GM18511 (cell line): Measurements from ENCODE around the gene IL11.
"Not testable (repeated sequence)": the region's sequence is repeated elsewhere in the genome, so short reads cannot be mapped to it uniquely, and the experiment has no call there.

Source experiments
- ATAC-seq: cut with Tn5 transposase; IDR thresholded peaks from one replicate; pipeline ENCODE4 v1.9.1; 2021; ENCODE audit warnings: mild to moderate bottlenecking, moderate library complexity; ENCODE audit not compliant: unreplicated experiment

Gene IL11

DNA sequence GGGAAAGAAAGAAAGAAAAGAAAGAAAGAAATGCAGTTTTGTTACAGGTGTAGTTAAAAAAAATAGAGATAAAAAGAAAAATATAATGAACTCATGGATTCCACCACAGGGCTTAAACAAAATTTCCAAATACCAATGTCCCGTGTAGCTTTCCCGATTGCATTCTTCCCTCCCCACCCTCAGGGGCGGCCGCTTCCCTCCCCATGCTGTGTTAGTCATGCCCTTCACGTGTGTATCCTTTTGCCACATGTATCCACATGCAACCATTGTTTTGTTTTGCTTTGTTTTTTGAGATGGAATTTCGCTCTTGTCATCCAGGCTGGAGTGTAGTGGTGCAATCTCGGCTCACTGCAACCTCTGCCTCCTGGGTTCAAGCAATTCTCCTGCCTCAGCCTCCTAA lies 34.2 kb downstream of the IL11 start:
- ATAC-seq = no peak

DNA sequence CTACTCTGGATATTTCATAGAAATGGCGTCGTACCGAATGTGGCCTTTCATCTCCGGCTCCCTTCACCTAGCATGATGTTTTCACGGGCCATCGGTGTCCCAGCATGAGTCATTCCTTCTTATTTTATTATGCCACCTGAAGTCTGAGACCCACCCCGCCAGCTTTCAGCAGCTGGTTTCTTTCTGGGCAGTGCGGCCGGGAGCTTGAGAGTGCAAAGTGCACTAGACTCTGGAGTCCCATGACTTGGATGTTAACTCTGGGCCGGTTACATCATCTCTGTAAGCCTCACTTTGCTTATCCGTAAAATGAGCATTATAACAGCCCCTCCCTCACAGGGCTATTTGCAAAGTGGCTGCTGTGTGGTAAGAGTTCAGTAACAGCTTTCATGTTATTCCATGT lies 36.4 kb downstream of the IL11 start:
- ATAC-seq = no peak

DNA sequence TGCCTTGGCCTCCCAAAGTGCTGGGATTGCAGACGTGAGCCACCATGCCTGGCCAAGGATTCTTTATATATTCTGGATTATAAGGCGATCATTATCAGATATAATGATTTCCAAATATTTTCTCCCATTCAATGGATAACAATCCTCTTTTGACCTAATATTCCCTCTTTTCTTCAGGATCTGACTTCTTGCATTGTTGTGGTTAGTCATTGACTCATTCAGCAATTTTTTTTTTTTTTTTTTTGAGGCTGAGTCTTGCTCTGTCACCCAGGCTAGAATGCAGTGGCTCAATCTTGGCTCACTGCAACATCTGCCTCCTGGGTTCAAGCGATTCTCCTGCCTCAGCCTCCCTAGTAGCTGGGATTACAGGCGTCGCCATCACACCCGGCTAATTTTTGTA lies 40.5 kb downstream of the IL11 start:
- not testable (repeated sequence) for ATAC-seq

DNA sequence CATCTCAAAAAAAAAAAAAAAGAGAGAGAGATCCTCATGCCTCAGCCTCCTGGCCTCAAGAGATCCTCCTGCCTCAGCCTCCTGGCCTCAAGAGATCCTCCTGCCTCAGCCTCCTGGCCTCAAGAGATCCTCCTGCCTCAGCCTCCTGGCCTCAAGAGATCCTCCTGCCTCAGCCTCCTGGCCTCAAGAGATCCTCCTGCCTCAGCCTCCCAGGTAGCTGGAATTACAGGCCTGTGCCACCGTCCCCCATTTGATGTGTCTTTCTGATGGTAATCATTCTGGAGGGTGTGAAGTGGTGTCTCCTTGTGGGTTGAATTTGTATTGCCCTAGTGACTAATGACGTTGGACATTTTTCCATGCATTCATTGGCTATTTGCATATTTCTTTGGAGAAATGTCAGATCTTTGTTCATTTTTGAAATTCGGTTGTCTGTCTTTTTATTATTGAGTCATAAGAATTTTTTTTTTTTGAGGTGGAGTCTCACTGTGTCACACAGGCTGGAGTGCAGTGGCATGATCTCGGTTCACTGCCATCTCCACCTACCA lies 41.4 kb downstream of the IL11 start:
- not testable (repeated sequence) for ATAC-seq

DNA sequence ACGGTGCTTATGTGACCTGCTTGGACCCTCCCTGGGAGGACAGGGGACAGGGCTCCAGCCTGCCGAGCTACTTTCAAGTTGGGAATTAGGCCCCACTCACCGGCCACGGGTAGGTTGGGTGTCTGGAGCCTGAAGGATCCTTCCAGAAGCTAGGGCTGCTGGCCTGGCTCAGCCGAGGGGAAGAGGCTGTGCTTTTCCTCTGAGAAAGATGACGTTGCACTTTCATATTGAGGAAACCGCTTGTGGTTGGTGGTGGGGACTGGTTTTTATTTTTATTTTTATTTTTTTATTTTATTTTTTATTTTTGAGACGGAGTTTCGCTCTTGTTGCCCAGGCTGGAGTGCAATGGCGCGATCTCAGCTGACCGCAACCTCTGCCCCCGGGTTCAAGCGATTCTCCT lies 45.1 kb downstream of the IL11 start, which contains the start of gene TMEM150B:
Gene TMEM150B (minus strand): TSS at position 170 of the 400 bp plus-strand sequence. CDS start 4,305 bp downstream, outside the sequence.
- ATAC-seq = no peak

DNA sequence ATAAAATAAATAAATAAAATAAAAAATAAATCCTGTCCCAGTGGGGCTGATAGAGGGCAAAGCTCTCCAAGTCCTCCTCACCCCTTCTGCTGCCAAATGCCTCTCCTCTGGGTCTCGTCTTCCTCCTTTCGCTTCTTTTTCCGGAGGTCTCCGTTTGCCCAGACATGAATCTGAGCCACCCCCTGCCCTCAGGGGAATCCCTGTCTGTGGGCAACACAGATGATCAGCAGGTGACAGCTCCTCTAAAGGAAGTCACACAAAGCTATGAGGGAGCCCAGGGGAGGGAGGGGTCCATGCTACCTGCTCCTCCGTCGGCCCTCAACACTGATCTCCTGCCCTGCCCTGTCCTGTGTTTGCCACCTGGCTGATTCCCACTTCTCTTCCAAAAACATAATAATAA lies 45.6 kb downstream of the IL11 start:
- ATAC-seq = no peak

DNA sequence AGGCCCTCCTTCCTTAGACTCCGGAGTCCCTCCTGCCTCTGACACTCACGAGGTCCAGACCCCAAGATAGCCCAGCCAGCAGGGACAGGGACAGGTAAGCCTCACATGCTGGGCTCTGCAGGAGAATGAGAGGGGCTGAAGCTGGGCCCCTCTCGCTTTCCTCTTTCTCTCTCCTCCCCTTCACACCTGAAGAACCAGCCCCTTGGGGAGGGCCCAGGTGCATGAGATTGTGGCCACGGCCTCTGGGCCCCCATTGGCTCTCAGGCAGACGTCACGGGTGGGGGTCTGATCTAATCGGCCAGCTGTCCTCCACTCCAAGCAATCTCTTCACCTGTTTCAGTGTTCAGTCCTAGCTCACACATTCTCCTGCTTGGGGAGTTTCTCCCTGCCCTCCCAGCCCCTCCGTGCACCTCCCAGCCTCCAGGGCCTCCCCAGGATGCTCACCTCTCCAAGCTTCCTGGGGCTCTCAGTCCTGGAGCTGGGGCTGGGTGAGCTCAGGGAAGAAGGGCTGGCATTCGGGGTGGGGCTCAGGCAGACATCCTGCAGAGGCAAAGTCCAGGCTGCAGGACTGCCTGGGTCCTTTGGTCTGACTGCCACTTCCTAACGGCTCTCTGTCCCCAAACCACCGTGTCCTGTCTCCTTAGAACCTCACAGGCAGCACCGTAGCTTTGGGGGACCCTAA lies 47.9 kb downstream of the IL11 start:
- no peak for ATAC-seq

DNA sequence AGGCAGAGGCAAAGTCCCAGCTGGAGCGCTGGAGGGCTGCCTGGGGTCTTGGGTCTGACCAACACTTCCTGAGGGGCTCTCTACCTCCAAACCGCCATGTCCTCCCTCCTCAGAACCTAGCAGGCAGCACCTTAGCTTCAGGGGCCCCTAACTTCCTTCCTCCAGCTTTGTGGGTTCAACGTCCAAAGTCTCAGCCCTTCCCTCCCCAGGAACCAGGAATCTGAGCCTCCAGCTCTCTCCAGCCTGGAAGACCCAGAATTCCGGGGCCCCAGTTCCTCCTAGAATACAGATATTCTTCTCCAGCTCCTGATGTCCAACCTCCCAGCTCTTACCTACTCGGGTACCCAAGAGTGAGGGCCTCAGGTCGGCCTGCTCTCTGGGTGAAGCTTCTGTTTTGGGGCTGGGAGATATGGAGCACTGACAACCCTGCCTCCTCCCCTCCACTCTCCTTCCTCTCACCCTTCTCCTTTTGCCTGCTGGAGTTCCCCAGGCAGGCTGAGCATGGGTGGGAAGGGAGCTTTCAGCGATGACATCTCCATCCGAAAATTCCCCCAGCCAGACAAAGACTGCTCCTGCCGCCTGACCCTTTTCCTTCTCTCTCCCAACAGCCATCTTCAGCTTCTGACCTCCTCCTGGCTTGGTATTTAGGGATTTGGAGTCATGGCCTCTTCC lies 48.7 kb downstream of the IL11 start:
- no peak for ATAC-seq

DNA sequence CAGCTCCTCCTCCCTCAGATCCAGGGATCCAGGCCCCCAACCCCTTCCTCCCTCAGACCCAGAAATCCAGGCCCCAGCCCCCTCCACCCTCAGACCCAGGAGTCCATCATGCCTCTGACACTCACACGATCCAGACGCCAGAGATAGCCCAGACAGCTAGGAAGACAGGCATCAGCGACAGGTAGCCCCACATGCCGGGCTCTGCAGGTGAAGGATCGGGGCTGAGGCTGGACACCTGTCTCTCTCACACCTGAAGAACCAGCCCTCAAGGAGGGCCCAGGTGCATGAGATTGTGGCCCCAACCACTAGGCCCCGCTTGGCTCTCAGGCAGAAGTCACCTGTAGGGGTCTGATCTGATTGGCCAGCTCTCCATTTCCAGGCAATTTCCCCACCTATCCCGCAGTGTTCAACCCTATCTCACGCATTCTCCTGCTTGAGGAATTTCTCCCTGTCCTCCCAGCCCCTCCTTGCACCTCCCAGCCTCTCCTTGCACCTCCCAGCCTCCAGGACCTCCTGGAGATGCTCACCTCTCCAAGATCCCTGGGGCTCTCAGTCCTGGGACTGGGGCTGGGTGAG lies 49.3 kb downstream of the IL11 start:
- ATAC-seq = no peak

DNA sequence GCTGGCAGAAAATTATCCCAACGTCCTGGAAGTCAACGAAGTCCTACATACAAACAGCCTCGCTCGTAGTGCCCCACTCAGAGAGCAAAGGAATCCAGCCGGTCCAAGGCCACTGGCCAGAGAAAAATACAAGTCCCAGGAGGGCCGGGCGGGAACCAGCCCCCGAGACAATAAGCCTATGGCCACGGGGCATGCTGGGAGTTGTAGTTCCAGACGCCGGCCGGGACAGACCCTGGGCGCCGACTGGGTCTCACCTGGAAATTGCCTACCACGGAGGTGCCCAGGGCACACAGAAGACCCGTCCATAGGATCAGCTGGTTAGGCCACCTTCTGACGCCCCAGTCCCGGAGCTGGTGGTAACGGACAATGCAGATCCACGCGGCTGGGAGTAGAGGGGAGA lies 50.5 kb downstream of the IL11 start:
- no peak for ATAC-seq

DNA sequence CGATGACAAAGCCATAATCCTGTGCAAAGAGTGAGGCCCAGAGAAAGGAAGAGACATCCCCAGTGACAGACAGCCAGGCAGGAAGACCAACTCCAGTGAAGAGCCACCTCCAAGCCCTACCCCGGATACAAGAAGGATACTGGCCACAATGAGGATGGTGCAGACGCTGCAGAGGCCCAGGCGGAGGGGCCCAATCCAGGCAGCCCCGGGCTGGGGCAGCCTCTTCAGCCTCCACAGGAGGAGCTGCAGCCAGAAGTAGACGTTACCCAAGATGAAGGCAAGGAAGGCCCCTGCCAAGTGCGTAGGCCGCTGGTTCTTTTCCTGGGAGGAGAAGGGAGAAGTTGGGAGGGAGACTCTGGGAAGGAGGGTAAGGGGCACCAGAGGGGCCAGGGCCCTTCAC lies 53.6 kb downstream of the IL11 start:
- no peak for ATAC-seq

DNA sequence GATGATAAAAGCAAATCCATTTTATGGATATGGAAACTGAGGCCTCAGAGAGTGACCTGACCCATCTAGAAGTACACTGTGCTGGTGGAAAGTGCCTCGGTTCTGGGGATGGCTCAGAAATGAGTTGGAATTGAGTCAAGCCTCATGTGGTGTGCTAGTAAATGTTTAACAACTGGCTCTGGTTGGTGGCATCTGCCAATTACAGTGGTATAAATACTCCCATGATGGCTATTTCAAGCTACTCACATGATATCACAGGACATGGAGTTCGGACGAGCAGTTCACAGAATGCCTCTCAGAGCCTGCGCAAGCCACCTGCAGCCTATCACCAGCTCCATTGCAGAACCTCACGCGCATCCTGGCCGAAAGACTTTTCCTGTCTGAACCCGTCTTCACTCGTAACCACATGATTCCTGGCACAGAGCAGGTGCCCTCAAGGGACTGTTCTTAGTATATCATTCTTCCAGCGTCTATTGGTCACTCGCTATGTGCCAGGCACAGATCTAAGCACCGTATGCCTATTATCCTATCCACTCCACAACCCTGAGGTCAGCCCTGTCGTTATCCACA lies 54.2 kb downstream of the IL11 start:
- ATAC-seq = no peak

DNA sequence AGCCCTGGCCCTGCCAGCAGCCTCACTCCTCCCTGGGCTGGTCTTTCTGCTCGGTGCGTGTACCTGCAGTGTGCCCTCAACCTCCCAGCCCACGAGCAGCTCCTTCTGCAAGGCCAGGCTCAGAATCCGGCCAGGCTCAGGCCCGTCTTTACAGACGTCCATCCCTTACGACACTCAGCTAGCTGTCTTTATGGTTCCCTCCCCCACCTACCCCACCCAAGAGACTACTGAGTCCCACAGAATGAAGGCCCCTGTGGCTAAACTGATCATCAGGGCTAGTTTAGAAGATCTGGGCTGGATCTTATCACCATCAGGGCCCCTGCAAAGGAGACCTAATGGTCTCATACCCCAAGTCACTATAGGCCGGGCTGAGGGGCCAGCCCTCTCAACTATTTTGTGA lies 55.9 kb downstream of the IL11 start:
- no peak for ATAC-seq
